Effector memory CD4-positive, alpha-beta T cell (primary cell): Measurements from ENCODE around the gene HSDL1.

Experiments
- DNase-seq, 3 donors: peaks; one replicate each; pipeline ENCODE4 v3.0.0-alpha.2; 2020
- H3K27ac ChIP-seq: 2 replicates; pipeline ENCODE4 v1.7.0; 2013; ENCODE audit warnings: mild to moderate bottlenecking, low read length, moderate library complexity; ENCODE audit not compliant: insufficient read depth, poor library complexity, severe bottlenecking
- H3K27me3 ChIP-seq: replicated peaks from 2 replicates; pipeline ENCODE4 v1.7.0; 2013; ENCODE audit warnings: mild to moderate bottlenecking, low read length; ENCODE audit not compliant: insufficient read depth, control insufficient read depth, poor library complexity, severe bottlenecking
- H3K36me3 ChIP-seq: 2 replicates; pipeline ENCODE4 v1.7.0; 2013; ENCODE audit warnings: mild to moderate bottlenecking, low read length, moderate library complexity; ENCODE audit not compliant: control insufficient read depth, insufficient read depth
- H3K4me1 ChIP-seq: 2 replicates; pipeline ENCODE4 v1.7.0; 2013; ENCODE audit warnings: low read length, mild to moderate bottlenecking; ENCODE audit not compliant: control insufficient read depth, insufficient read depth, poor library complexity, severe bottlenecking
- H3K4me3 ChIP-seq: 2 replicates; pipeline ENCODE4 v1.7.0; 2013; ENCODE audit warnings: low read length, low read depth, mild to moderate bottlenecking; ENCODE audit not compliant: insufficient read depth, poor library complexity, severe bottlenecking
- H3K9me3 ChIP-seq: 2 replicates; pipeline ENCODE4 v1.7.0; 2013; ENCODE audit warnings: mild to moderate bottlenecking, low read length, moderate library complexity; ENCODE audit not compliant: control insufficient read depth

HSDL1 gene

DNA sequence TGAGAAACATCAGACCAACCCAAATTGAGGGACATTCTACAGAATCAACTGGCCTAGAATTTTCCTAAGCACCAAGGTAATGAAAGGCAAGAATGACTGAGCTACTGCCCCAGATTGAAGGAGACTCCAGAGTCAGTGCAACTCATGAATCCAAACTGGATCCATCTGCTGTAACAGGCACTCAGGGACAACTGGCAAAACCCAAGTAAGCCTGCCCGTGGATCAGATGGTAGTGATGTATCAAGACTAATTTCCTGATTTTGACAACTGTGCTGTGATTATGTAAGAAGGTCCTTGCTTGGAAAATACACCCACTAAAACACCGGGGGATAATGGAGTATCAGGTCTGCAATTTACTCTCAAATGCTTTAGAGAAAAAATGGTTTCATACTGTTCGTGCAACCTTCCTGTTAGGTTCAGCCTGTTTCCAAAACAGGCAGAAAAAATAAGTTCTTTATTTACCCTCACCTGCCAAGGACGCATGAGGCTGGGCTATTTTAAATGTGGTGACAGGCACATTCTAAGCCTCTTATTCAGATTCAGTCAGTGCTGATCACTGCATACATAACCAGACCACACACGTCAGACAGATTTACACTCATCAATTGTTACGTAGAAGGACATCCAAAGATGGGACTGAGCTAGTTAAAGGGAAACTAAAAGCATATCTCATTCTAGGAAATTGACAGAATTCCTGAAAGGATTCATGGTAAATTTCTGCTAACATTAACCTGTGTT is 35.2 kb downstream of the HSDL1 start:
- Histone ChIP-seq H3K27me3 (no peaks in the 10 kb centered on the region), H3K36me3 (peaks cover 8% of the 10 kb centered on the region), H3K4me3 (no peak overlapping the region), H3K4me1 (peaks cover 4% of the 10 kb centered on the region), H3K9me3 (no peaks in the 10 kb centered on the region), H3K27ac (no peak overlapping the region)
- DNase-seq: no peak

DNA sequence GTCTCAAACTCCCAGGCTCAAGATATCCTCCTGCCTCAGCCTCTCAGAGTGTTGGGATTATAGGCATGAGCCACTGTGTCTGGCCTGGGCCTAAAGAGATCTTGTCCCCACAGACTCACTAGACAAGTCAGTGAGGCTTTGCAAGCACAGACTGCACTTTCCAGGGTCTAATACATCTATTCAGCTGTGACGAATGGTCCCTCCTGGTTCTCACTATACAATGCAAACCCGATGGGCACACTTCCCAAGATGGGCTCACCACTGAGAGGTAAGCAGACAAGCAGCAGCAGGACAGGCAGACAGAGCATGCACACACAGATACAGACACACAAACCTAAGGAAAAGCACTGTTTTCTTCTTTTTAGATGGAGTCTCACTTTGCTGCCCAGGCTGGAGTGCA is 37.1 kb downstream of the HSDL1 start:
- DNase-seq: no peak
- no peaks in the 10 kb centered on the region for H3K9me3 ChIP-seq
- no peaks in the 10 kb centered on the region for H3K27me3 ChIP-seq
- peaks cover 8% of the 10 kb centered on the region for H3K36me3 ChIP-seq
- H3K4me1 ChIP-seq: no peaks in the 10 kb centered on the region
- H3K27ac ChIP-seq: no peak overlapping the region
- H3K4me3 ChIP-seq: no peak overlapping the region

DNA sequence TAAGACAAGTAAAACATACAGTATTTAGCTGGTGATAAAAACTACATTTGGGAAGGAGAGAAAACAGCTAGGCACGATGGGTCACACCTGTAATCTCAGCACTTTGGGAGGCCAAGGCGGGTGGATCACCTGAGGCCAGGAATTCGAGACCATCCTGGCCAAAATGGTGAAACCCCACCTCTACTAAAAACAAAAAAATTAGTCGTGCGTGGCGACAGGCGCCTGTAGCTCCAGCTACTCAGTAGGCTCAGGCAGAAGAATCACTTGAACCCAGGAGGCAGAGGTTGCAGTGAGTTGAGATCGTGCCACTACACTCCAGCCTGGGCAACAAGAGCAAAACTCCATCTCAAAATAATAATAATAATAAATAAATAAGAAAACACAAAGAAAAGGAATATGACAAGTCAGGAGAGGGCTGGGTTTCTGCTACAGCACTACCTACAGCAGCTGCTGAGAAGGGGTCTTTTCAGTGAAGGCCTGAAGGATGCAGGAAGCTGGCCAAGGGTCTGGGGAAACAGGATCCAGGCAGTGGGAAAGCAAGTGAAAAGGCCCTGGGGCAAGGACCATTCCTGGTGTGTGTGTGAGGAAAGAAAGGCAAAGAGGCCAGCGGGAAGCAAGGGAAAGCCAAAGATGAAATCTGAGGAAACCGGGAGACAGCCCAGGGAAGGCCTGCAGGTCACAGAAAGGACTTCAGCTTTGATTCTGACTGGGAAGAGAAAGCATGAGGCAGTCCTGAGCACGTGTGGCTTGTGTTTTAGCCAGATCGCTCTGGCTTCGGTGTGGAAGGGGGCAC is 38.8 kb downstream of the HSDL1 start:
- H3K36me3 ChIP-seq: peaks cover 13% of the 10 kb centered on the region
- H3K27ac ChIP-seq: no peak overlapping the region
- no peak for DNase-seq
- no peaks in the 10 kb centered on the region for H3K4me1 ChIP-seq
- H3K4me3 ChIP-seq: no peak overlapping the region
- no peaks in the 10 kb centered on the region for H3K27me3 ChIP-seq
- no peaks in the 10 kb centered on the region for H3K9me3 ChIP-seq

DNA sequence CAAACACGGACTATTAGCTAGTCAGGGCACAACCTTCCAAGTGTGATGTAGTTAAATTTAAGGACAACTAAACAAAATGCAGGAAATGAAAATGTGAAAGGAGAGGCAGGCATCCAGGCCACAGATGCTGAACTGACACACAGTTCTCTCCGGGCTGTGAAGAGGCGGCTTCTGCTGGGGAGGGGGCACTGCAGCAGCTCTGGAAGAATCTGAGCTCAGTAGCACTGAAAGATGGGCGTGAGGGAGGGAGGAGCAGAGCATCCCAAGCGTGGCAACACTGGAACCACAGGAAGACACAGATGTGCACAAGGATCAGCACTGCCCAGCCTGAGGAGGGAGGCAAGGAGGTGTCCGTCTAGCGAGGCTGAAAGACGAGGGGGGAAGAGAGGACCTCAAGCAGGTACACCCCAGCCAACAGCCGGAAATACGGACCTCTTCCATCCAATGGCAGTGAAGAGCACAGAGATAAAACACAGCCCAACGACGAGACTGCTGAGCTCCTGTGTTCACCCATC is 39.6 kb downstream of the HSDL1 start:
- no peaks in the 10 kb centered on the region for H3K4me1 ChIP-seq
- no peak overlapping the region for H3K4me3 ChIP-seq
- H3K9me3 ChIP-seq: no peaks in the 10 kb centered on the region

DNA sequence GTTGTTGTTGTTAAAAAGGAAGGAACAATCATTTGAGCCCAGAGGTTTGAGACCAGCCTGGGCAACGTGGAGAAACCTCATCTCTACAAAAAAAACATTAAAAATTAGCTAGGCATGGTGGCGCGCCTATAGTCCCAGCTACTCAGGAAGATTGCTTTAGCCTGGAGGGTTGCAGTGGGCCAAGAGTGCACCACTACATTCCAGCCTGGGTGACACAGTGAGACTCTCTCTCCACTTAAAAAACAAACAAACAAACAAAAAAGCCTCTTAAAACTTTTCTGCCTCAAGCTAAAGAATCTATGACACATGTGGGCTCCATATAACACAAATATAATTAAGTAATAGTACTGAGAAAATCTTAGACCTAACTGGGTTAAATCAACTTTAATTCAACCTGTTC is 40.7 kb downstream of the HSDL1 start:
- Histone ChIP-seq H3K27ac (no peak overlapping the region), H3K9me3 (no peaks in the 10 kb centered on the region), H3K4me3 (no peak overlapping the region), H3K36me3 (peaks cover 11% of the 10 kb centered on the region), H3K27me3 (no peaks in the 10 kb centered on the region), H3K4me1 (no peaks in the 10 kb centered on the region)
- DNase-seq: no peak

More for the DNA sequence above, 39.6 kb downstream of the HSDL1 start:
- no peak for DNase-seq
- Histone ChIP-seq H3K36me3 (peaks cover 8% of the 10 kb centered on the region), H3K27ac (no peak overlapping the region), H3K27me3 (no peaks in the 10 kb centered on the region)

DNA sequence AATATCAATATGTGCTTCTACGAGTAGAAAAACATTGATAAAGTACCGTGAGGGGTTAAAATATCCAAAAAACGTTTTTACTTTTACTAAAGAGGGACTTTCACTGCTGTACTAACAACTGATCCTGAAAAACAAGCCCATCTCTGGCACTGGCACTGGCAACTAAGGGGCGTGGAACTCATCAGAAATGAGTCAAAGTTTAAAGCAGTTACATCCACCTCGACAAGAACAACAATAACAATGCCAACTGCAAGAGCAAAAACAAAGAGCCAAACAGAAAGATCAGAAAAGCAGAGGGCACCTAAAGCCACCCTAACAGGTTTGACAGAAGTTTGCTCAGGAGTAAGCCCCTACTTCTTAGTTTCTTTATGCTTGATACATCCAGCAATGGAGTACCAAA is 41.3 kb downstream of the HSDL1 start:
- H3K27ac ChIP-seq: no peak overlapping the region
- H3K9me3 ChIP-seq: no peaks in the 10 kb centered on the region
- H3K4me3 ChIP-seq: no peak overlapping the region
- H3K27me3 ChIP-seq: no peaks in the 10 kb centered on the region
- no peak for DNase-seq
- H3K4me1 ChIP-seq: no peaks in the 10 kb centered on the region
- peaks cover 16% of the 10 kb centered on the region for H3K36me3 ChIP-seq

DNA sequence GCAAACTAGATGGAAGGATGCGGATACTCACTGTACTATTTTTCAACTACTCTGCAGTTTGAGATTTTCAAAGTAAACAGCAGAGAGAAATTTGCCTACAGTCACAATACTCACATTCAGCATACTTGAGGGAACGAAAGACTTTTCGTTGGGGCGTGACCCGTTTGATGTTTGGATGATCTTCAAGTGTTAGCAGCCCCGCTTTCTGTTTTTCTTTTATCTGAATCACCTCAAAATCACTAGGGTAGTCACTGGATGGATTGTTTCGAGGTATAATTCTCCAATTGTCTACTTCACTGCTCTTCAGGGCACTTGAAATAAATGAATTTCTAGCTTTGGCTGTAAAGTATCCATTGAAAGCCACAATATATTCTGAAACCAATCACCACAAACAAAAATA is 46.0 kb downstream of the HSDL1 start:
- Histone ChIP-seq H3K4me1 (no peaks in the 10 kb centered on the region), H3K9me3 (no peaks in the 10 kb centered on the region), H3K4me3 (no peak overlapping the region), H3K27ac (no peak overlapping the region), H3K36me3 (peaks cover 49% of the 10 kb centered on the region), H3K27me3 (no peaks in the 10 kb centered on the region)
- DNase-seq: no peak

DNA sequence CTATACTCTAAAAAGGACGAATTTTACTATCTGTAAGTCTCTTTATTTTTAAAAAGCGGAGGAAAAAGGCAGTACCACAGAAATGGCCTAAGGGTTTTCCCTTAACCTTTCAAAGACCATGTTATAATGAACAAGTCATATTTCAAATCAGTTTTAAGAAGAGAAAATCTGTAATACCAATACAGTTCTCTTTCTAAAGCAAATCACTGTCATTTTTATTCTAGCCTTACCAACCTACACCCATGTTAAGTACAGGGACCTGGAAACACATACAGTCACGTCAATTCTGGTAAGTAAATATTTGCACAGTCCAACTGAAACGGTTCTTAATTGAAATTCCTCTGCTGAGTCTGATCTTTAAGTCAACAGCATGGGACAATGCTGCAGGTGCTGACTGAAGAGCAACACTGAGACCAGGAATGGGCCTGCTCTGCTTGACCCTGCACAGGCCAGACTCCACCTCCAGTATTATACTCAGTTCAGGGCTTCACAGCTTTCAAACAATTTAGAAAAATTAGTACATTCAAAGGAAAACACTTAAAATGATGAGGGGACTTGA is 48.5 kb downstream of the HSDL1 start:
- no peak for DNase-seq
- Histone ChIP-seq H3K9me3 (no peaks in the 10 kb centered on the region), H3K36me3 (peaks cover 71% of the 10 kb centered on the region), H3K4me1 (no peaks in the 10 kb centered on the region), H3K27ac (no peak overlapping the region), H3K4me3 (no peak overlapping the region), H3K27me3 (no peaks in the 10 kb centered on the region)

DNA sequence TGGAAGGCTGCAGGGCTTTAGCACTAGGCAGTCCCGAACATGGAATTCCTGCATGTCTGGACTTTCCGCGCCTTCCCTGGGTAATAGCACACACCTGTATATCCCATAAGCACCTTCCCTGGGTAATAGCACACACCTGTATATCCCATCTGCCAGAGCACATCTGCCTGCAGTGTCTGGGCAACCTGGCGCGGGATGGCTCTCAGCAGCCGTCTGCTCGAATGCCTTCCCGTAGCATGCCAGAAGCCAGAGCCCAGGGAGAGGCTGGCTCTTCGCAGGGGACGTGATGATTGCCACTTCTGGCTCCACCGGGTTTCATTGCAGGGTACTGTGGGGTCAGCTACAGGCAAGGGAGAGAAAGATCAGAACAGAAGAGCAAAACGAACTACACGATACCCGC is 49.5 kb downstream of the HSDL1 start:
- Histone ChIP-seq H3K4me1 (no peaks in the 10 kb centered on the region), H3K36me3 (peaks cover 77% of the 10 kb centered on the region), H3K9me3 (no peaks in the 10 kb centered on the region), H3K4me3 (no peak overlapping the region), H3K27me3 (no peaks in the 10 kb centered on the region), H3K27ac (no peak overlapping the region)
- no peak for DNase-seq

DNA sequence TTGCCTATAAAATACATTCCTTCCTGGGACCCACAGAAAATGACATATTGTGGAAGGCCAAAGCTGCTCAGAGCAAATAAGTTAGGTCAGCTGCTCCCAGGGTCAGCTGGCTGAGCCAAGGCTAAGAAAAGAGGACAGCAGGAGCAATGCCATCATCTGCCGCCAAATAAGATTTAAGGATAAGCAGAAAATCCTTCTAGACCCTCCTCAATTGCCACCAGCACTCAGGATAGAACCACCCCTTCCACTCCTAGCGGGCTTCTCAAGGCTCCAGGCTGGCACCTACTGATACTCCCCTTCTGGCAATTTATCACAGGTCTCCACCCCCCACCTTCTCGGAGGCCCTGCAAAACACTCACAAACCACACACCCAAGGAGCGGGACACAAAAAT is 51.1 kb downstream of the HSDL1 start:
- H3K9me3 ChIP-seq: no peaks in the 10 kb centered on the region
- no peaks in the 10 kb centered on the region for H3K4me1 ChIP-seq
- H3K27me3 ChIP-seq: no peaks in the 10 kb centered on the region
- no peak overlapping the region for H3K4me3 ChIP-seq
- no peak for DNase-seq
- no peak overlapping the region for H3K27ac ChIP-seq
- H3K36me3 ChIP-seq: peaks cover 86% of the 10 kb centered on the region
